HepG2 (cell line): ENCODE data around the gene DNAJB11. TPM values are rescaled to one million over a fixed set of nuclear protein-coding genes. Genes with fewer than 3 reads are reported as not detected.

ENCODE experiments used
- FOXA1 ChIP-seq, 2 experiments: fragments of 450-650 bp in 1 of 2; sonication (generic) in 1 of 2; formaldehyde crosslinking in 1 of 2; IDR thresholded peaks; 2 replicates each; pipeline versions ENCODE4 v1.4.0 to v1.6.1; 2016 to 2020; ENCODE audit warnings: missing genetic modification reagents in 1 of 2
- KDM5A ChIP-seq: fragments of 200-600 bp; sonication (generic); IDR thresholded peaks from 2 replicates; pipeline ENCODE4 v1.7.0; 2018; ENCODE audit warnings: antibody characterized with exemption, mild to moderate bottlenecking, low read length, borderline replicate concordance
- KDM5B ChIP-seq: sonication (generic); formaldehyde crosslinking; IDR thresholded peaks from 2 replicates; pipeline ENCODE4 v1.4.0; 2020; ENCODE audit warnings: missing genetic modification reagents, mild to moderate bottlenecking, borderline replicate concordance
- MATR3 ChIP-seq: sonication (generic); formaldehyde crosslinking; IDR thresholded peaks from 2 replicates; pipeline ENCODE4 v1.4.0; 2020; ENCODE audit warnings: missing genetic modification reagents
- MTERF4 ChIP-seq: sonication (generic); formaldehyde crosslinking; IDR thresholded peaks from 2 replicates; pipeline ENCODE4 v1.8.0; 2023; ENCODE audit warnings: mild to moderate bottlenecking, missing genetic modification reagents
- POGK ChIP-seq: sonication (generic); formaldehyde crosslinking; conservative IDR thresholded peaks from 2 replicates; pipeline ENCODE4 v1.8.0; 2022; ENCODE audit warnings: mild to moderate bottlenecking, moderate library complexity, missing genetic modification reagents
- RELA ChIP-seq: sonication (generic); formaldehyde crosslinking; IDR thresholded peaks from 2 replicates; pipeline ENCODE4 v1.4.0; 2020; ENCODE audit warnings: missing genetic modification reagents
- SIX1 ChIP-seq: sonication (generic); formaldehyde crosslinking; IDR thresholded peaks from 2 replicates; pipeline ENCODE4 v1.4.0; 2020; ENCODE audit warnings: missing genetic modification reagents, borderline replicate concordance
- SP140L ChIP-seq: sonication (generic); formaldehyde crosslinking; IDR thresholded peaks from 2 replicates; pipeline ENCODE4 v1.4.0; 2020; ENCODE audit warnings: missing genetic modification reagents, borderline replicate concordance
- THYN1 ChIP-seq: sonication (generic); formaldehyde crosslinking; IDR thresholded peaks from 2 replicates; pipeline ENCODE4 v1.8.1; 2023; ENCODE audit warnings: low read depth, mild to moderate bottlenecking, moderate library complexity, missing genetic modification reagents, borderline replicate concordance
- TOE1 ChIP-seq: sonication (generic); formaldehyde crosslinking; IDR thresholded peaks from 2 replicates; pipeline ENCODE4 v1.4.0; 2020; ENCODE audit warnings: mild to moderate bottlenecking, missing genetic modification reagents
- U2AF1 ChIP-seq: fragments of 200-400 bp; formaldehyde crosslinking; optimal IDR thresholded peaks from 2 replicates; pipeline ENCODE3; 2017; ENCODE audit warnings: mild to moderate bottlenecking, low read depth, low read length
- ZMYM2 ChIP-seq: sonication (generic); formaldehyde crosslinking; IDR thresholded peaks from 2 replicates; pipeline ENCODE4 v1.8.0; 2022; ENCODE audit warnings: mild to moderate bottlenecking, missing genetic modification reagents
- ZNF207 ChIP-seq: fragments of 450-650 bp; IDR thresholded peaks from 2 replicates; pipeline ENCODE4 v1.6.1; 2016; ENCODE audit warnings: antibody characterized with exemption, borderline replicate concordance
- ZNF350 ChIP-seq: sonication (generic); formaldehyde crosslinking; IDR thresholded peaks from 2 replicates; pipeline ENCODE4 v1.4.0; 2020; ENCODE audit warnings: mild to moderate bottlenecking, low read depth, missing genetic modification reagents, borderline replicate concordance
- ZNF441 ChIP-seq: sonication (generic); formaldehyde crosslinking; IDR thresholded peaks from 2 replicates; pipeline ENCODE4 v1.7.0; 2021; ENCODE audit warnings: missing genetic modification reagents, borderline replicate concordance
- ZNF574 ChIP-seq: sonication (generic); formaldehyde crosslinking; IDR thresholded peaks from 2 replicates; pipeline ENCODE4 v1.4.0; 2020; ENCODE audit warnings: missing genetic modification reagents
- ZNF674 ChIP-seq: sonication (generic); formaldehyde crosslinking; IDR thresholded peaks from 2 replicates; pipeline ENCODE4 v1.5.0; 2020; ENCODE audit warnings: low read depth, mild to moderate bottlenecking, missing genetic modification reagents
- polyA plus RNA-seq, 8 experiments: library from polyadenylated mRNA; depleted of rRNA in 3 of 8; stranded (reverse) in 7 of 8; unstranded in 1 of 8; fragments of >200 nt; fragmentation: Illumina TruSeq in 4 of 8; extraction: Trizol in 4 of 8; gene quantifications; 2 replicates each; pipeline versions ENCODE4 v1.2.1 to v1.2.3, GENCODE V29; 2011 to 2016; ENCODE audit warnings: low read depth in 4 of 8, missing spikeins in 1 of 8, mixed read lengths in 1 of 8; ENCODE audit not compliant: insufficient read depth in 1 of 8
- total RNA-seq, 5 experiments: library from RNA; depleted of rRNA; stranded (reverse); fragments of >200 nt; fragmentation: Illumina TruSeq; extraction: Trizol; gene quantifications; 2 replicates each; pipeline ENCODE4 v1.2.3, GENCODE V29; 2016; ENCODE audit warnings: low read depth in 1 of 5
- TF ChIP-seq, protein P1 (sequence below): sonication (generic); formaldehyde crosslinking; IDR thresholded peaks from 2 replicates; pipeline ENCODE4 v1.4.0; 2020; ENCODE audit warnings: missing genetic modification reagents
- TF ChIP-seq, protein P2 (sequence below): IDR thresholded peaks from 2 replicates; pipeline ENCODE4 v1.6.1; 2016; ENCODE audit warnings: missing genetic modification reagents, missing compliant biosample characterization

DNAJB11 gene
- total and polyA plus RNA-seq, 2 of the 13 experiments (the other 11 are each of a cell fraction or from before 2014, with no cell fraction given): 41.0 to 132 TPM

- TF ChIP-seq ZNF574 (CRISPR knock-in tag) (peak; percentile 39; the same call in 1 of the 2 replicates), MTERF4 (CRISPR knock-in tag) (no peak), THYN1 (CRISPR knock-in tag) (no peak), TOE1 (CRISPR knock-in tag) (no peak), ZMYM2 (CRISPR knock-in tag) (no peak), KDM5B (peak; percentile 33; the same call in 1 of the 2 replicates), ZNF350 (peak; percentile 59; the same call in 1 of the 2 replicates), MATR3 (CRISPR knock-in tag) (no peak), POGK (peak; percentile 65; the same call in 1 of the 2 replicates), ZNF674 (CRISPR knock-in tag) (0 out of 2 replicates have a peak, but pooled peaks have one; percentile 37), SP140L (CRISPR knock-in tag) (no peak), KDM5A (no peak), ZNF207 (no peak), RELA (CRISPR knock-in tag) (no peak), FOXA1 (IDR thresholded peaks at IDR 0.05) (no peak), FOXA1 (CRISPR knock-in tag; IDR thresholded peaks at IDR 0.05) (no peak), SIX1 (CRISPR knock-in tag) (peak; percentile 5; the same call in 1 of the 2 replicates), ZNF441 (CRISPR knock-in tag) (no peak), U2AF1 (no peak)
- TF ChIP-seq, protein P1, sequence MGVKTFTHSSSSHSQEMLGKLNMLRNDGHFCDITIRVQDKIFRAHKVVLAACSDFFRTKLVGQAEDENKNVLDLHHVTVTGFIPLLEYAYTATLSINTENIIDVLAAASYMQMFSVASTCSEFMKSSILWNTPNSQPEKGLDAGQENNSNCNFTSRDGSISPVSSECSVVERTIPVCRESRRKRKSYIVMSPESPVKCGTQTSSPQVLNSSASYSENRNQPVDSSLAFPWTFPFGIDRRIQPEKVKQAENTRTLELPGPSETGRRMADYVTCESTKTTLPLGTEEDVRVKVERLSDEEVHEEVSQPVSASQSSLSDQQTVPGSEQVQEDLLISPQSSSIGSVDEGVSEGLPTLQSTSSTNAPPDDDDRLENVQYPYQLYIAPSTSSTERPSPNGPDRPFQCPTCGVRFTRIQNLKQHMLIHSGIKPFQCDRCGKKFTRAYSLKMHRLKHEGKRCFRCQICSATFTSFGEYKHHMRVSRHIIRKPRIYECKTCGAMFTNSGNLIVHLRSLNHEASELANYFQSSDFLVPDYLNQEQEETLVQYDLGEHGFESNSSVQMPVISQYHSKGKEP (CRISPR knock-in tag): no peak
- TF ChIP-seq, protein P2, sequence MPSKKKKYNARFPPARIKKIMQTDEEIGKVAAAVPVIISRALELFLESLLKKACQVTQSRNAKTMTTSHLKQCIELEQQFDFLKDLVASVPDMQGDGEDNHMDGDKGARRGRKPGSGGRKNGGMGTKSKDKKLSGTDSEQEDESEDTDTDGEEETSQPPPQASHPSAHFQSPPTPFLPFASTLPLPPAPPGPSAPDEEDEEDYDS (CRISPR knock-in tag): no peak
Measured at GRCh38 chr3:186621894-186622650, 51.6 kb downstream of the DNAJB11 start (continued).
